Osteocyte (in vitro differentiated cells): ENCODE measurements around the gene SCYGR4. TPM values are rescaled to one million over a fixed set of nuclear protein-coding genes. Genes with fewer than 3 reads are reported as not detected.

Experiments
- DNase-seq: peaks from one replicate; pipeline ENCODE4 v3.0.0; 2021; ENCODE audit warnings: mixed read lengths; ENCODE audit not compliant: unreplicated experiment; ENCODE audit errors: extremely low spot score
- H3K27ac Mint-ChIP-seq: one replicate; pipeline ENCODE4 v1.8.0; 2021; ENCODE audit warnings: mild to moderate bottlenecking, mixed read lengths; ENCODE audit not compliant: unreplicated experiment
- H3K27me3 Mint-ChIP-seq: one replicate; pipeline ENCODE4 v1.8.0; 2021; ENCODE audit warnings: mixed read lengths; ENCODE audit not compliant: unreplicated experiment
- H3K36me3 Mint-ChIP-seq: one replicate; pipeline ENCODE4 v1.8.0; 2021; ENCODE audit warnings: mixed read lengths; ENCODE audit not compliant: unreplicated experiment
- H3K4me1 Mint-ChIP-seq: one replicate; pipeline ENCODE4 v1.8.0; 2021; ENCODE audit warnings: mixed read lengths; ENCODE audit not compliant: unreplicated experiment
- H3K4me3 Mint-ChIP-seq: one replicate; pipeline ENCODE4 v1.8.0; 2021; ENCODE audit warnings: mild to moderate bottlenecking, moderate library complexity, mixed read lengths; ENCODE audit not compliant: unreplicated experiment
- H3K9me3 Mint-ChIP-seq: one replicate; pipeline ENCODE4 v1.8.0; 2021; ENCODE audit warnings: mixed read lengths; ENCODE audit not compliant: unreplicated experiment
- total RNA-seq: library from RNA; stranded (reverse); gene quantifications from 2 replicates; pipeline ENCODE4 v1.2.1, GENCODE V29; 2021
- TF ChIP-seq, protein P1 (sequence below): fragments of 200-600 bp; sonication (generic); IDR thresholded peaks from 2 replicates; pipeline ENCODE4 v1.5.0; 2021; ENCODE audit warnings: antibody characterized with exemption, mild to moderate bottlenecking, moderate library complexity

SCYGR4 gene
- total RNA-seq, 1 donor from 2014 or later = not detected

DNA sequence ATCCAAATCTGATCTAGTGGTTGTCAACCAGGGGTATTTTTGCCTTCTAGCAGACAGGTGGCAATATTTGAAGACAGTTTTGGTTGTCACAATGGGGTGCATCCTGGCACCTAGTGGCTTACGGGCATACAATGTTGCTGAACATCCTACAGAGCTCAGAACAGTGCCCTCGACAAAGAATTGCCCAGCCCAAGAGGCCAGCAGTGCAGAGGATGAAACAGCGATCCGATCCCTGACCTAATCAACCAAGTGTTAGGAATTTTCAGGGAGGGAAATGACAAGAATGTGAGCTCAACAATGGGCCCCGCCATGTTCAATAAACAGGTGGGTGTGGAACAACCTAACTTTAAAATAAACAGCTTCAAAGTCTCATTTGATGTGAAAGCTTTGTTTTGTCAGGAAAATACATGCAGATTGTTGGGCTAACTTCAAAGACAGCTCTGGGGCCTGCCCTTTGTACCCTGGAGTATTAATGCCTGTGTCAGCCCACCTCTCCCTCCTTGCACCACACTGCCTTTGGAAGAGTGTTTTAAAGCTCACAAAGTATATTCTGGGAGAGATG lies 26.8 kb downstream of the SCYGR4 start:
- Mint-ChIP-seq H3K9me3 (no peaks in the 10 kb centered on the region), H3K27ac (no peak overlapping the region), H3K4me3 (no peak overlapping the region), H3K36me3 (no peaks in the 10 kb centered on the region), H3K27me3 (peaks cover 16% of the 10 kb centered on the region), H3K4me1 (no peaks in the 10 kb centered on the region)
- no peak for DNase-seq
- TF ChIP-seq, protein P1, sequence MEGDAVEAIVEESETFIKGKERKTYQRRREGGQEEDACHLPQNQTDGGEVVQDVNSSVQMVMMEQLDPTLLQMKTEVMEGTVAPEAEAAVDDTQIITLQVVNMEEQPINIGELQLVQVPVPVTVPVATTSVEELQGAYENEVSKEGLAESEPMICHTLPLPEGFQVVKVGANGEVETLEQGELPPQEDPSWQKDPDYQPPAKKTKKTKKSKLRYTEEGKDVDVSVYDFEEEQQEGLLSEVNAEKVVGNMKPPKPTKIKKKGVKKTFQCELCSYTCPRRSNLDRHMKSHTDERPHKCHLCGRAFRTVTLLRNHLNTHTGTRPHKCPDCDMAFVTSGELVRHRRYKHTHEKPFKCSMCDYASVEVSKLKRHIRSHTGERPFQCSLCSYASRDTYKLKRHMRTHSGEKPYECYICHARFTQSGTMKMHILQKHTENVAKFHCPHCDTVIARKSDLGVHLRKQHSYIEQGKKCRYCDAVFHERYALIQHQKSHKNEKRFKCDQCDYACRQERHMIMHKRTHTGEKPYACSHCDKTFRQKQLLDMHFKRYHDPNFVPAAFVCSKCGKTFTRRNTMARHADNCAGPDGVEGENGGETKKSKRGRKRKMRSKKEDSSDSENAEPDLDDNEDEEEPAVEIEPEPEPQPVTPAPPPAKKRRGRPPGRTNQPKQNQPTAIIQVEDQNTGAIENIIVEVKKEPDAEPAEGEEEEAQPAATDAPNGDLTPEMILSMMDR = no peak

DNA sequence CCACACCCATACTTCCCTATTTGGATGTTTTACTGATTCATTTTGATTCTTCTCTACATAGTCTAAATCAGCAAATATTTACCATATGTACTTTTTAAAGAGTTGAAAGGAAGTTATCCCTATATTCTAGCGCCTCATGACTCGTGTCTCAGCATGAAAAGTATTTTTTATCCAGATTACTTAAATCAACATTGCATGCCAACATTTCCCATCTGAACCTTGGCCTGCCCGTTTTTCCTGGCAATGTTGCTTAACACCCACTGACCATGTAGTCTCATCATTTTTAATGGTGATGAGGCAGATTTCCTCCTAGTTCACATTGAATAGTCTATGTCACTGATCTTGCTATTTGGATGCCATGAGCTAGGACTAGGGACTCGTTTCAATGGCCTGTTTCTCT lies 36.1 kb downstream of the SCYGR4 start:
- peaks cover 17% of the 10 kb centered on the region for H3K4me1 Mint-ChIP-seq
- no peak overlapping the region for H3K27ac Mint-ChIP-seq
- no peaks in the 10 kb centered on the region for H3K9me3 Mint-ChIP-seq
- TF ChIP-seq, protein P1 = no peak
- DNase-seq = no peak
- peaks cover 4% of the 10 kb centered on the region for H3K27me3 Mint-ChIP-seq
- no peaks in the 10 kb centered on the region for H3K36me3 Mint-ChIP-seq
- no peak overlapping the region for H3K4me3 Mint-ChIP-seq

DNA sequence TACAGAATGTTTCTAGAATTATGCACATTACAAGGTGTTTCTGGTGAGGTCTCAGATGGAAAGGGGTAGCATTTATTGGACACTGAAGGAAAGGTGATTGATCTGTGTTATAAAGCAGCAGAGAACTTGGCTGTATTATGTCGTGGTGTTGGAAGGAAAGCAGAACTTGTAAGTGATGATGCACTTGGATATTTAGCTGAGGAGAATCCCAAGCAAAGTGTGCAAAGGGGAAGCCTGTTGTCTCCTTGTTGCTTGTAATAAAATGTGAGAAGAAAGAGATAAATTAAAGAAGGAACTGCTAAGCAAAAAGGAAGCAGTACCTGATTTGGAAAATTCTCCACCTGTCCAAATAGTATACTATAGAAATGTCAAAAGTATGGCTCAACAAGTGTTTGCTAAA lies 37.1 kb downstream of the SCYGR4 start:
- Mint-ChIP-seq H3K4me3 (no peak overlapping the region), H3K4me1 (peaks cover 17% of the 10 kb centered on the region), H3K9me3 (no peaks in the 10 kb centered on the region), H3K27me3 (no peaks in the 10 kb centered on the region), H3K36me3 (no peaks in the 10 kb centered on the region), H3K27ac (no peak overlapping the region)
- DNase-seq = no peak
- TF ChIP-seq, protein P1 = no peak

DNA sequence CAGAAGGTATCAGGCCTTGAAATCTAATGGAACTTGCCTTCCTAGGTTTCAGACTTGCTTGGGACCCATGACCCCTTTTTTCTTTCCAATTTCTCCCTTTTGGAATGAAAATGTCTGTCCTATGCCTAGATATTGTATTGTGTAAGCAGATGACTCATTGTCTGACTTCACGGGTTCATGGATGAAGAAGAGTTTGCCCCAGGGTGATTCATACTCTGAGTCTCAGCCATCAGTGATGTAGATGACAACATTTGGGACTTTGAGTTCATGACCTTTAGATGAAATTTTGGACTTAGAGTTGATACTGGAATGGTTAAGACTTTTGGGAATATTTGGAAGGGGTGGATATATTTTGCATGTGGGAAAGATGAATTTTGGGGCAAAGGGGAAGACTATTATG lies 38.2 kb downstream of the SCYGR4 start:
- no peak for DNase-seq
- Mint-ChIP-seq H3K27me3 (no peaks in the 10 kb centered on the region), H3K27ac (no peak overlapping the region), H3K36me3 (no peaks in the 10 kb centered on the region), H3K9me3 (no peaks in the 10 kb centered on the region), H3K4me1 (peaks cover 17% of the 10 kb centered on the region), H3K4me3 (no peak overlapping the region)
- TF ChIP-seq, protein P1 = no peak

DNA sequence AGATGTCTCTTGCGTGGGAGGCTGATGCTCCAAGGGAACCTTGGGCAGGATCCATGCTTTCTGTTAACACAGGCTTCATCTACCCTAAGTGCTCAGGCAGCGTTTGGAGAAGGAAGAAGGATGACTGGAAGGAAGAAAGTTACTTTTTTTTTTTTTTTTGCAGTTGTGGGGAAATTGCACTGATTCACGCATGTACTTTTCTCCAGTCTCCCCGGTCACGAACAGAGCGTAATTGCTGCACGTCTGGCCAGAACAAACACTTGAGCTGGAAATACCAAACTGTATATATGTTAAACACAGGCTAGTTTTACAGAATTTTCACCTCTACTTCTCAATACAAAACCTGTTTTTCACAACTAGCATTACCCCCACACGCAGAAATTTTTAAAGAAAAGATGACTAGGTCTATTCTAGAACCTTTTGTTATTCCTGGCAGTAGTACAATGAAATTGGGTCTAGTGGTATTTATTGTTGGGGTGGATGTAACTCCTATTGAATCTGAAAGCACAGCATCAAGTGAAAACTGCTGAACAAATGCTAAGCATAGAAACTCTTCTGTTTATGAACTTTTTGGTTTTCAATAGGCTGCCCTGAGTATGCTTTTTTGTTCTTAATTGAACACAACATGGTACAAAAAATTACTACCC lies 40.0 kb downstream of the SCYGR4 start:
- Mint-ChIP-seq H3K4me3 (no peak overlapping the region), H3K36me3 (no peaks in the 10 kb centered on the region), H3K27ac (no peak overlapping the region), H3K27me3 (no peaks in the 10 kb centered on the region), H3K4me1 (peaks cover 15% of the 10 kb centered on the region), H3K9me3 (no peaks in the 10 kb centered on the region)
- TF ChIP-seq, protein P1 = no peak
- DNase-seq = no peak
